ENCODE measurements around the gene OR2T6. TPM values are rescaled to one million over a fixed set of nuclear protein-coding genes. Genes with fewer than 3 reads are reported as not detected.
"Not testable (repeated sequence)": the region's sequence is repeated elsewhere in the genome, so short reads cannot be mapped to it uniquely, and the experiment has no call there.

OR2T6 gene
- total RNA-seq, 3 donors from 2014 or later (not counting 1 experiment from before 2014, with no cell fraction given): not detected

DNA sequence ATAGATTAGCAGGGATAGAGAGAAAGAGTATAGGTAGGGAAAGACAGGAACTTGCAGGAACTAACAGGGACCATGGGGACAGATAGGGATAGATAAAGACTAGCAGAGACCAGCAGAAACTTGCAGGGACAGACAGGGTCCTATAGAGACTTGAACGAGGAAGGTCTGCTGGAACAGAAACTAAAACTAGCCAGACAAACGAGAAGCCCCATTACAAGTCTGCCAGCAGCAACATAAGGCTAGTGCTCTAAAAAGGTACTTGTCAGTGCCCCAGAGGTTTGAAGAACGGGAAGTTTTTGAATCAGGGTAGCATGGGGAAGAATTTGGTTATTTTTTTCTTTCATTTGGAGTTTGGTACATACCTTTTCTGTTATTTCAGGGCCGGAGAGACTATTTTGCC, 56.7 kb downstream of the OR2T6 start:
- H3K27ac Mint-ChIP-seq; H3K4me3 ChIP-seq (ENCODE audit: low read length); H3K9me3 ChIP-seq (ENCODE audit: control insufficient read depth, insufficient read depth, low read length); H3K4me3 Mint-ChIP-seq; ATAC-seq; intact Hi-C loops (cut with micrococcal nuclease); H3K4me1 Mint-ChIP-seq; H3K4me1 ChIP-seq (ENCODE audit: control insufficient read depth, insufficient read depth, low read length); H3K27ac ChIP-seq (ENCODE audit: low read length); H3K27me3 Mint-ChIP-seq (ENCODE audit: low read depth in 2 of 2); H3K36me3 Mint-ChIP-seq; H3K27me3 ChIP-seq (ENCODE audit: control insufficient read depth, insufficient read depth, low read length); DNase-seq; H3K9me3 Mint-ChIP-seq; H3K36me3 ChIP-seq (ENCODE audit: control insufficient read depth, insufficient read depth, low read length): not testable (repeated sequence)
- 80% methylated on average over 3 of the region's 4 CpGs for WGBS (ENCODE audit: insufficient coverage)

DNA sequence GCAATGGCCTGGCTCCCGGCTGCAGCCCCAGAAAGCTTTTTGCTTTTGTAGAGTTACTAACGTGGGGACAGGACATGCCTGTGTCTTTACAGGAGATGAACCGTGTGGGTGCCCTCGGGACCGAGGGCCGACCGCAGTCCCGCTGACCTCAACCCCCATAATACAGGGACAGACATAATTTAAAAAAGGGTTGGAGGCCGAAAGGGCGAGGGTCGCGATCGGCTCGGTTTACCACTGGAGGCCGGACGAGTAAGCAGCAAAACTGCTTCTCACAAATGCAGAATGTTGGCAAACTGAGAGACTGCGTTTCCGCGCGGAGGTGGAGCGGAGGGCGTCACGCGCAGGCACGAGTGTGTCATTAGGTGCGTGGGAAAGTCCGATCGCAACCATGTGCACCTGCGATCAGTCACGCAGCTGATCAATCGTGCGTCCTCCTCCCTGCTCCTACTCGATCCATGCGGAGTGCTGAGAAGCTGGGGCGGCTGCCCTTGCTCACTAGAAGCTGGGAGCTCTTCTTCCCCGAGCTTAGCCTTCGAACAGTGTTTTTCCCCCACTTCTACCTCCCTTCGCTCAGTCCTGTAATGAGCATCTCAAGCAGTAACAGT, 58.4 kb downstream of the OR2T6 start:
- WGBS (ENCODE audit: insufficient coverage): 92% methylated on average over 27 of the region's 38 CpGs
- ATAC-seq; DNase-seq; H3K27me3 ChIP-seq (ENCODE audit: control insufficient read depth, insufficient read depth, low read length); intact Hi-C loops (cut with micrococcal nuclease); H3K9me3 ChIP-seq (ENCODE audit: control insufficient read depth, insufficient read depth, low read length); H3K4me3 ChIP-seq (ENCODE audit: low read length); H3K27ac Mint-ChIP-seq; H3K4me1 Mint-ChIP-seq; H3K36me3 Mint-ChIP-seq; H3K36me3 ChIP-seq (ENCODE audit: control insufficient read depth, insufficient read depth, low read length); H3K4me3 Mint-ChIP-seq; H3K4me1 ChIP-seq (ENCODE audit: control insufficient read depth, insufficient read depth, low read length); H3K9me3 Mint-ChIP-seq; H3K27me3 Mint-ChIP-seq (ENCODE audit: low read depth in 2 of 2); H3K27ac ChIP-seq (ENCODE audit: low read length): not testable (repeated sequence)

DNA sequence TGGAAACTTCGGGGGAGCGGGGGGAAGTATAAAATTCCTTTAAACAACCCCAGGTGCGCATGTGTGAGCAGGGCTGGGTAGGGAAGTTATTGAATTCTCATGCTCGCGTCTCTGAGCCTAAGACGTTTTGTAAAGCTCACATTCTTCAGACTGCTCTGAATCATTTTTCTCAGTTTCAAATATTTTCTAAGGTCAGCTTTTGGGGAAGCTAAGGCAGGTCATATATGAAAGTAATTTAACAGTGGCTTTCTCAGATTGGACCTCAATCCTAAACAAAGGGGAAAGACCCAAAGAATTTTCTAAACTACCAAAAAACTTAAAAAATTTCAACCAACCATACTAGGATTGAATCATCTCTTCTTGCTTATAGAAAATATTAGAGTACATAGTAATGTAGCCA, 59.4 kb downstream of the OR2T6 start:
- no CpG with 5 or more reads among the region's 6 CpGs for WGBS (ENCODE audit: insufficient coverage)
- H3K4me3 Mint-ChIP-seq, ATAC-seq: not testable (repeated sequence)

DNA sequence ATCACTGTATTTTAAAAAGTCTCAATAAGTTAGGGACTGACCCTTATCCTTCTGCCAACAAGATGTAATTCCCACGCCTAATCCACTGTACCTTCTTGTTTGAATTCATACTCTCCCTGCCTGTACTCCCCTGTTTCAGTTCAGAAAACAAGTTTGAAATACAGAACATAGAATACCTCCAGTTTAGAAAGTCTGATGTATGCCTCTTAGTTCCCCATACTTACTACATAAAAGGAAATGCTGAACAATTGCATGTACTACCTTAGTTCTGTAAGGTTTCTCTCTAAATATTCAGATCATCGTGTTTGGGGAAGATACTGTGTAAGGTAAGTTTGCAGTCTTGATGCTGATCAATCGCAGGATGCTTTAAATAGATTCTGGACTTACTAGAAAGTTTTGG, 60.8 kb downstream of the OR2T6 start:
- WGBS (ENCODE audit: insufficient coverage): 74% methylated on average over 3 of the region's 3 CpGs
- H3K27ac Mint-ChIP-seq; H3K36me3 ChIP-seq (ENCODE audit: control insufficient read depth, insufficient read depth, low read length); H3K4me3 ChIP-seq (ENCODE audit: low read length); ATAC-seq; H3K4me3 Mint-ChIP-seq; H3K9me3 ChIP-seq (ENCODE audit: control insufficient read depth, insufficient read depth, low read length); DNase-seq; H3K27me3 ChIP-seq (ENCODE audit: control insufficient read depth, insufficient read depth, low read length); intact Hi-C loops (cut with micrococcal nuclease); H3K36me3 Mint-ChIP-seq; H3K4me1 ChIP-seq (ENCODE audit: control insufficient read depth, insufficient read depth, low read length); H3K9me3 Mint-ChIP-seq; H3K27me3 Mint-ChIP-seq (ENCODE audit: low read depth in 2 of 2); H3K4me1 Mint-ChIP-seq; H3K27ac ChIP-seq (ENCODE audit: low read length): not testable (repeated sequence)

More for the DNA sequence above, 59.4 kb downstream of the OR2T6 start:
- H3K4me1 ChIP-seq (ENCODE audit: control insufficient read depth, insufficient read depth, low read length); H3K4me3 ChIP-seq (ENCODE audit: low read length); H3K27ac Mint-ChIP-seq; H3K27me3 Mint-ChIP-seq (ENCODE audit: low read depth in 2 of 2); H3K9me3 ChIP-seq (ENCODE audit: control insufficient read depth, insufficient read depth, low read length); H3K9me3 Mint-ChIP-seq; H3K36me3 Mint-ChIP-seq; H3K27ac ChIP-seq (ENCODE audit: low read length); intact Hi-C loops (cut with micrococcal nuclease); H3K27me3 ChIP-seq (ENCODE audit: control insufficient read depth, insufficient read depth, low read length); H3K36me3 ChIP-seq (ENCODE audit: control insufficient read depth, insufficient read depth, low read length); DNase-seq; H3K4me1 Mint-ChIP-seq: not testable (repeated sequence)

DNA sequence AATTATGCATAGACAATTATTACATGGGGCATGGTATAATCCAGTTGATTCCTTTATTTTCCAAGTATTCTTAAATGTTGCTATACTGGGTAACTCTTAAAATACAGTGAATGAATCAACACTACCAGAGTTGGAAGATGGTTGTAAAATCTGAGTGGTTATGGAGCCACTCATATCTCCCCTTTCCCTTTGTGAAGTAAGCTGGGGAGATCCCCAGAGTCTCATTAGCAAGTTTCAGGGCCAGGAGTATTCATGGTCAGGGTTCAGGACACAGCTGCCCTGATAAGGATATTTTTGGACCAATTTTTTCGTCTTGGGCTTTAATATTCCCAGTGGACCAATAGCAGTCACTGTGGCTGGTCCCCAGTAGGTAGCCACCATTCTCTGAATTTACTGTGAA, 63.1 kb downstream of the OR2T6 start:
- H3K27ac Mint-ChIP-seq; ATAC-seq; H3K9me3 Mint-ChIP-seq; H3K36me3 Mint-ChIP-seq; H3K4me3 ChIP-seq (ENCODE audit: low read length); H3K27me3 Mint-ChIP-seq (ENCODE audit: low read depth in 2 of 2); H3K4me1 Mint-ChIP-seq; H3K4me1 ChIP-seq (ENCODE audit: control insufficient read depth, insufficient read depth, low read length); H3K9me3 ChIP-seq (ENCODE audit: control insufficient read depth, insufficient read depth, low read length); DNase-seq; H3K27ac ChIP-seq (ENCODE audit: low read length); intact Hi-C loops (cut with micrococcal nuclease); H3K4me3 Mint-ChIP-seq; H3K36me3 ChIP-seq (ENCODE audit: control insufficient read depth, insufficient read depth, low read length); H3K27me3 ChIP-seq (ENCODE audit: control insufficient read depth, insufficient read depth, low read length): not testable (repeated sequence)
- WGBS (ENCODE audit: insufficient coverage): 88% methylated on average over 1 of the region's 1 CpG

DNA sequence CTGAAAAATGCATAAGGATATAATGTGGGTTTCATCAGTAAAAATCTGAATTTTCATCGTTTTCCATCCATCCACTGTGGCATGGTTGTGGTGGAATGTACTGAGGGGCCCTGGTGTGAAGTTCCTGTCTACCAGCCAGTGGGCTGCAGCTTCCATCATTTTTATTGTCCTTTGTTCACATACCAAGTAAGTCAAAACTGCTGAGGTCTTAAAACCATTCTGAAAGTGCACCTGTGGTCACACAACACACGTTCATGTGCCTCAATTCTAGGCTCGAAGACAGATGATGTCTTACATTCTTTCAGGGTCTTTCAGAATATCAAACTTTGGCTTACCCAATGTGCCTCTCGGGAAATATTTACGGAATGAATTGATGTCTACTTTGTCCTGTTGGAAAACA, 63.7 kb downstream of the OR2T6 start:
- H3K36me3 ChIP-seq (ENCODE audit: control insufficient read depth, insufficient read depth, low read length); intact Hi-C loops (cut with micrococcal nuclease); H3K4me1 ChIP-seq (ENCODE audit: control insufficient read depth, insufficient read depth, low read length); H3K4me3 Mint-ChIP-seq; H3K4me3 ChIP-seq (ENCODE audit: low read length); DNase-seq; H3K27ac ChIP-seq (ENCODE audit: low read length); H3K36me3 Mint-ChIP-seq; ATAC-seq; H3K4me1 Mint-ChIP-seq; H3K27me3 ChIP-seq (ENCODE audit: control insufficient read depth, insufficient read depth, low read length); H3K27ac Mint-ChIP-seq; H3K9me3 Mint-ChIP-seq; H3K9me3 ChIP-seq (ENCODE audit: control insufficient read depth, insufficient read depth, low read length); H3K27me3 Mint-ChIP-seq (ENCODE audit: low read depth in 2 of 2): not testable (repeated sequence)
- 81% methylated on average over 5 of the region's 5 CpGs for WGBS (ENCODE audit: insufficient coverage)

Other genes with a start within 250 kb of the OR2T6 start
- gene OR2M5, start 230.6 kb upstream of the OR2T6 start, total RNA-seq: not detected
- not detected for gene OR2M2, start 200.9 kb upstream of the OR2T6 start, total RNA-seq
- gene OR2M3, start 178.5 kb upstream of the OR2T6 start, total RNA-seq: not detected
- not detected for gene OR2M4, start 144.3 kb upstream of the OR2T6 start, total RNA-seq
- not detected for gene OR2T33, start 97.8 kb upstream of the OR2T6 start, total RNA-seq
- not detected for gene OR2T12, start 72.3 kb upstream of the OR2T6 start, total RNA-seq
- gene OR2M7, start 51.2 kb upstream of the OR2T6 start, total RNA-seq: not detected
- gene OR14C36, start 27.0 kb upstream of the OR2T6 start, total RNA-seq: not detected
- gene OR2T4, start 14.1 kb upstream of the OR2T6 start, total RNA-seq: not detected
- gene OR2T1, start 27.3 kb downstream of the OR2T6 start, total RNA-seq: not detected
- not detected for gene OR2T2, start 69.9 kb downstream of the OR2T6 start, total RNA-seq
- not detected for gene OR2T3, start 97.6 kb downstream of the OR2T6 start, total RNA-seq
- not detected for gene OR2T5, start 112.8 kb downstream of the OR2T6 start, total RNA-seq
- gene OR2G6, start 132.3 kb downstream of the OR2T6 start, total RNA-seq: not detected
- not detected for gene OR2T29, start 187.0 kb downstream of the OR2T6 start, total RNA-seq
- not detected for gene OR2T34, start 199.0 kb downstream of the OR2T6 start, total RNA-seq
- not detected for gene OR2T10, start 222.0 kb downstream of the OR2T6 start, total RNA-seq